HL-60 (cell line): Measurements from ENCODE around the gene DACT2.

Source experiments
- DNase-seq, 2 experiments: peaks; one replicate each; pipeline ENCODE4 v3.0.0-alpha.2; 2010 to 2020; ENCODE audit warnings: low read depth in 1 of 2, low spot score in 1 of 2
- H3K27ac ChIP-seq: fragments of 250-450 bp; sonication (Bioruptor Pico); replicated peaks from 2 replicates; pipeline ENCODE4 v1.5.1; 2020; ENCODE audit warnings: mild to moderate bottlenecking, moderate library complexity
- H3K27me3 ChIP-seq: fragments of 250-450 bp; sonication (Bioruptor Pico); 2 replicates; pipeline ENCODE4 v1.5.1; 2021; ENCODE audit warnings: mild to moderate bottlenecking, moderate library complexity; ENCODE audit not compliant: insufficient read depth, poor library complexity, severe bottlenecking
- H3K4me3 ChIP-seq: replicated peaks from 2 replicates; pipeline ENCODE4 v1.5.1; 2011; ENCODE audit warnings: mild to moderate bottlenecking, control low read depth, low read length; ENCODE audit not compliant: insufficient read depth
- CTCF ChIP-seq: IDR thresholded peaks from one replicate; pipeline ENCODE4 v1.5.1; 2011; ENCODE audit warnings: low read length, control low read depth, inconsistent platforms; ENCODE audit not compliant: insufficient read depth
- GABPA ChIP-seq: IDR thresholded peaks from 2 replicates; pipeline ENCODE4 v1.6.1; 2012; ENCODE audit warnings: low read depth
- POLR2AphosphoS5 ChIP-seq: IDR thresholded peaks from 2 replicates; pipeline ENCODE4 v1.6.1; 2012; ENCODE audit warnings: low read depth
- REST ChIP-seq: IDR thresholded peaks from 2 replicates; pipeline ENCODE4 v1.6.1; 2012; ENCODE audit warnings: low read depth; ENCODE audit not compliant: insufficient replicate concordance
- SPI1 ChIP-seq: IDR thresholded peaks from 2 replicates; pipeline ENCODE4 v1.6.1; 2012; ENCODE audit warnings: low read depth, mild to moderate bottlenecking, borderline replicate concordance

DACT2 gene

GRCh38 chr6:168353041-168353440 lies 33.5 kb upstream of the DACT2 start:
- no peak for TF ChIP-seq POLR2AphosphoS5
- no peak for TF ChIP-seq REST
- no peak for TF ChIP-seq GABPA
- TF ChIP-seq CTCF: no peak
- no peak for TF ChIP-seq SPI1
- H3K27ac ChIP-seq: no peak overlapping the region
- H3K4me3 ChIP-seq: no peak overlapping the region
- H3K27me3 ChIP-seq: no peaks in the 10 kb centered on the region
- DNase-seq: no peak

- DNase-seq: no peak
- H3K27me3 ChIP-seq: no peaks in the 10 kb centered on the region
- no peak overlapping the region for H3K27ac ChIP-seq
- TF ChIP-seq SPI1 (no peak), POLR2AphosphoS5 (no peak), REST (no peak), CTCF (no peak), GABPA (no peak)
- H3K4me3 ChIP-seq: no peak overlapping the region
Observed at GRCh38 chr6:168352096-168352495, 32.5 kb upstream of the DACT2 start.

GRCh38 chr6:168349718-168350210 lies 30.2 kb upstream of the DACT2 start:
- TF ChIP-seq GABPA (no peak), SPI1 (no peak), POLR2AphosphoS5 (no peak), CTCF (no peak), REST (no peak)
- no peak for DNase-seq
- H3K27ac ChIP-seq: no peak overlapping the region
- H3K4me3 ChIP-seq: no peak overlapping the region
- H3K27me3 ChIP-seq: no peaks in the 10 kb centered on the region
